K562 (cell line): ENCODE results near the gene DIMT1. TPM values are rescaled to one million over a fixed set of nuclear protein-coding genes. Genes with fewer than 3 reads are reported as not detected.
A peak's percentile ranks its signal among the peaks of the same experiment; 100 is the strongest.

Experiments used
- ATAC-seq: fragments of 200-7000 bp; cut with Tn5 transposase; 3 replicates; pipeline ENCODE4 v1.9.1; 2020; ENCODE audit warnings: moderate library complexity
- BruUV-seq: library from RNA; stranded (reverse); fragments of 400-500 nt; replicated peaks from 2 replicates; lab custom pipeline; 2021; lab: Mats Ljungman, UMichigan
- CTCF ChIA-PET: fragments of 300-600 bp; formaldehyde crosslinking; extraction: SDS; loops from one replicate; lab custom pipeline; 2021; ENCODE audit warnings: low intra/inter-chr PET ratio; lab: Yijun Ruan, JAX
- POLR2A ChIA-PET: fragments of 300-600, 350-650 bp; sonication (Branson Sonifier 250); formaldehyde crosslinking; extraction: SDS; loops from one replicate; lab custom pipeline; 2021; ENCODE audit warnings: antibody characterized with exemption, inconsistent platforms; lab: Yijun Ruan, JAX
- DNase-seq, 4 experiments: peaks; one replicate each; pipeline versions ENCODE4 v3.0.0 to v3.0.0-alpha.2; 2011 to 2018; ENCODE audit warnings: low spot score in 3 of 4, mixed read lengths in 3 of 4; ENCODE audit errors: extremely low read depth in 1 of 4
- FAIRE-seq: peaks from 2 replicates; lab custom pipeline; 2011; peaks lifted over from hg19 to GRCh38; lab: Jason Lieb, UNC
- H2AFZ ChIP-seq: 2 replicates; pipeline ENCODE4 v1.6.0; 2011; ENCODE audit warnings: low read depth, low read length, control low read depth, inconsistent platforms
- H3K27ac ChIP-seq: fragments of 200-600 bp; 3 replicates; pipeline ENCODE4 v1.8.0; 2011; ENCODE audit warnings: low read depth, mild to moderate bottlenecking, control low read depth, inconsistent platforms, low read length, moderate library complexity, mixed read lengths; ENCODE audit errors: extremely low read depth
- H3K27me3 ChIP-seq, 2 experiments: fragments of 300-600 bp in 1 of 2; 2 replicates in 1 of 2; 3 replicates in 1 of 2; pipeline versions ENCODE4 v1.6.0 to v1.8.0; 2011; ENCODE audit warnings: inconsistent platforms in 2 of 2, low read length in 2 of 2, mild to moderate bottlenecking in 1 of 2, mixed read lengths in 1 of 2, moderate library complexity in 1 of 2; ENCODE audit not compliant: control insufficient read depth in 2 of 2, insufficient read depth in 2 of 2
- H3K36me3 ChIP-seq: fragments of 300-600 bp; 3 replicates; pipeline ENCODE4 v1.8.0; 2011; ENCODE audit warnings: mild to moderate bottlenecking, low read length, inconsistent platforms; ENCODE audit not compliant: control insufficient read depth, insufficient read depth
- H3K4me1 ChIP-seq, 2 experiments: fragments of 200-600 bp in 1 of 2; replicated peaks in 1 of 2; 2 replicates in 1 of 2; 3 replicates in 1 of 2; pipeline versions ENCODE4 v1.5.1 to v1.8.0; 2011; ENCODE audit warnings: inconsistent platforms in 2 of 2, low read length in 2 of 2, mild to moderate bottlenecking in 1 of 2, mixed read lengths in 1 of 2, moderate library complexity in 1 of 2; ENCODE audit not compliant: control insufficient read depth in 2 of 2, insufficient read depth in 2 of 2
- H3K4me2 ChIP-seq: 2 replicates; pipeline ENCODE4 v1.6.1; 2011; ENCODE audit warnings: low read length, control low read depth, inconsistent platforms, mixed read lengths; ENCODE audit not compliant: insufficient read depth
- H3K4me3 ChIP-seq: fragments of 200-600 bp; sonication (generic), shearing (Covaris generic); 2 replicates; pipeline ENCODE4 v1.5.1; 2016; ENCODE audit warnings: control low read depth, inconsistent platforms
- H3K79me2 ChIP-seq: fragments of 200-600 bp; 3 replicates; pipeline ENCODE4 v1.8.0; 2011; ENCODE audit warnings: low read length, inconsistent platforms; ENCODE audit not compliant: control insufficient read depth, insufficient read depth
- H3K9ac ChIP-seq, 2 experiments: 2 replicates each; pipeline versions ENCODE4 v1.6.0 to v1.6.1; 2011; ENCODE audit warnings: low read depth in 2 of 2, low read length in 2 of 2, control low read depth in 1 of 2, inconsistent platforms in 1 of 2, mild to moderate bottlenecking in 1 of 2, mixed read lengths in 1 of 2; ENCODE audit not compliant: insufficient read depth in 1 of 2
- H3K9me1 ChIP-seq: one replicate; pipeline ENCODE4 v1.6.0; 2011; ENCODE audit warnings: inconsistent platforms, mild to moderate bottlenecking, low read length, moderate library complexity; ENCODE audit not compliant: control insufficient read depth, insufficient read depth
- H3K9me3 ChIP-seq: replicated peaks from 2 replicates; pipeline ENCODE4 v1.5.1; 2011; ENCODE audit warnings: low read depth, low read length, inconsistent platforms; ENCODE audit not compliant: control insufficient read depth, insufficient read depth
- H4K20me1 ChIP-seq: replicated peaks from 2 replicates; pipeline ENCODE4 v1.6.1; 2011; ENCODE audit warnings: low read length, inconsistent platforms, mixed read lengths; ENCODE audit not compliant: control insufficient read depth, insufficient read depth
- BRF1 ChIP-seq: IDR thresholded peaks from 3 replicates; pipeline ENCODE4 v1.6.1; 2011; ENCODE audit warnings: borderline replicate concordance, mild to moderate bottlenecking; ENCODE audit not compliant: insufficient read length; ENCODE audit errors: extremely low read depth
- EZH2 ChIP-seq: IDR thresholded peaks from 2 replicates; pipeline ENCODE4 v1.6.1; 2012; ENCODE audit warnings: low read depth, mild to moderate bottlenecking, inconsistent platforms, low read length, borderline replicate concordance
- HNRNPL ChIP-seq: fragments of 200-400 bp; formaldehyde crosslinking; IDR thresholded peaks from 2 replicates; pipeline ENCODE4 v1.6.1; 2017; ENCODE audit warnings: low read depth, mild to moderate bottlenecking, low read length
- HNRNPUL1 ChIP-seq: fragments of 200-400 bp; formaldehyde crosslinking; IDR thresholded peaks from 2 replicates; pipeline ENCODE4 v1.6.1; 2017; ENCODE audit warnings: low read length
- MCM2 ChIP-seq: fragments of 450-650 bp; IDR thresholded peaks from 2 replicates; pipeline ENCODE4 v1.6.1; 2017; ENCODE audit warnings: low read depth, mild to moderate bottlenecking
- PHTF2 ChIP-seq: fragments of 250-450 bp; sonication (Bioruptor Pico); IDR thresholded peaks from 2 replicates; pipeline ENCODE4 v1.5.0; 2021; ENCODE audit warnings: mild to moderate bottlenecking
- PURB ChIP-seq: sonication (generic); formaldehyde crosslinking; IDR thresholded peaks from 2 replicates; pipeline ENCODE4 v1.9.0; 2021; ENCODE audit warnings: low read depth, mild to moderate bottlenecking, missing genetic modification reagents
- RB1 ChIP-seq: fragments of 450-650 bp; IDR thresholded peaks from 2 replicates; pipeline ENCODE4 v1.6.1; 2017; ENCODE audit warnings: low read depth, mild to moderate bottlenecking
- SETDB1 ChIP-seq: IDR thresholded peaks from one replicate; pipeline ENCODE4 v1.6.1; 2012; ENCODE audit warnings: low read length, control low read depth, inconsistent platforms
- SIN3A ChIP-seq, 2 experiments: fragments of 150-350 bp in 1 of 2; IDR thresholded peaks; 2 replicates each; pipeline ENCODE4 v1.6.1; 2011 to 2016; ENCODE audit warnings: borderline replicate concordance in 2 of 2, low read depth in 2 of 2, low read length in 2 of 2, mild to moderate bottlenecking in 2 of 2, moderate library complexity in 2 of 2; ENCODE audit not compliant: control insufficient read depth in 1 of 2
- TEAD2 ChIP-seq: fragments of 450-650 bp; IDR thresholded peaks from 2 replicates; pipeline ENCODE4 v1.6.1; 2016; ENCODE audit warnings: missing genetic modification characterization, control low read depth, missing compliant biosample characterization
- XRCC3 ChIP-seq: fragments of 450-650 bp; IDR thresholded peaks from 2 replicates; pipeline ENCODE4 v1.6.1; 2017; ENCODE audit warnings: mild to moderate bottlenecking, moderate library complexity
- ZNF23 ChIP-seq: fragments of 250-450 bp; sonication (Bioruptor Pico); IDR thresholded peaks from 2 replicates; pipeline ENCODE4 v1.4.0; 2020; ENCODE audit warnings: mild to moderate bottlenecking
- ZNF3 ChIP-seq: fragments of 250-450 bp; sonication (Bioruptor Pico); IDR thresholded peaks from 2 replicates; pipeline ENCODE4 v1.5.0; 2021; ENCODE audit warnings: mild to moderate bottlenecking, moderate library complexity
- WGBS: fragments of 100-300 bp; shearing (Covaris generic); methylation state at CpG from one replicate; pipeline ENCODE4 v1.1.6; 2016; ENCODE audit warnings: low coverage, mixed read lengths; ENCODE audit not compliant: insufficient coverage; ENCODE audit errors: missing lambda C conversion rate; 5-methylcytosine and 5-hydroxymethylcytosine counted together
- in situ Hi-C: fragments of 300-500 bp; cut with MboI; formaldehyde crosslinking; loops from 4 replicates; pipeline ENCODE4 v1.15.0; 2018; ENCODE audit warnings: inconsistent platforms, mixed read lengths
- intact Hi-C: fragments of 100-400 bp; cut with micrococcal nuclease; formaldehyde crosslinking; loops from 2 replicates; pipeline ENCODE4 v1.14.2; 2022
- polyA plus RNA-seq, 8 experiments: library from polyadenylated mRNA; depleted of rRNA in 4 of 8; stranded (reverse) in 5 of 8; unstranded in 3 of 8; fragments of >200 nt; fragmentation: Nextera tagmentation in 2 of 8; fragmentation: Illumina TruSeq in 1 of 8; extraction: Ambion mirVana in 2 of 8; extraction: Trizol in 1 of 8; gene quantifications; 2 replicates each; pipeline versions ENCODE4 v1.2.1 to v1.2.3, GENCODE V29; 2011 to 2014; ENCODE audit warnings: inconsistent platforms in 1 of 8, missing spikeins in 1 of 8
- total RNA-seq, 7 experiments: library from RNA; depleted of rRNA in 6 of 7; stranded (reverse); fragments of >200 nt in 6 of 7; fragmentation: Illumina TruSeq in 2 of 7; extraction: Trizol in 2 of 7; gene quantifications; 2 replicates each; pipeline versions ENCODE4 v1.2.1 to v1.2.3, GENCODE V29; 2011 to 2021; ENCODE audit warnings: low replicate concordance in 1 of 7
- TF ChIP-seq, protein P1 (sequence below): fragments of 450-650 bp; IDR thresholded peaks from 2 replicates; pipeline ENCODE4 v1.6.1; 2016; ENCODE audit warnings: low read depth, mild to moderate bottlenecking, moderate library complexity
- TF ChIP-seq, protein P2 (sequence below): IDR thresholded peaks from 2 replicates; pipeline ENCODE4 v1.6.1; 2014; ENCODE audit warnings: antibody characterized with exemption
- TF ChIP-seq, protein P3 (sequence below): fragments of 250-450 bp; sonication (Bioruptor Pico); IDR thresholded peaks from 2 replicates; pipeline ENCODE4 v1.8.0; 2021; ENCODE audit warnings: mild to moderate bottlenecking, moderate library complexity
- TF ChIP-seq, protein P4 (sequence below): sonication (generic); formaldehyde crosslinking; IDR thresholded peaks from 2 replicates; pipeline ENCODE4 v1.8.1; 2022; ENCODE audit warnings: missing genetic modification reagents

Gene DIMT1
- total and polyA plus RNA-seq, 9 of the 15 experiments (the other 6 are each of a cell fraction or from before 2014, with no cell fraction given), result 28.9 to 85.3 (median 54.1) TPM

DNA sequence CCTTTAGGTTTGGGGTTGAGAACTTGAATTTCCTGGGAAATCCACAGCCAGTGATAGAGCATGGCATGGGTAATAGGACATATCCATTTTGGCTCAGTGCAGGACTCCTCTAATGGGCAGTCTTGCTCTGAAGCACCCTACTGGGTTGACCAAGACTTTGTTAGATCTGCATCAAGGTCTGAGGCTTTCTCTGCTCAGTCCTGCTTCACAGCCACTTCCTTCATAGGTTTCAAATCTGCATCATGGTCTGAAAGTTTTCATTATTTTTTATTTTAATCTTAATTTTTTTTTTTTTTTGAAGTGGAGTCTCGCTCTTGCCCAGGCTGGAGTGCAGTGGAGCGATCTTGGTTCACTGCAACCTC lies 61.2 kb downstream of the DIMT1 start:
- no peak for FAIRE-seq
- Histone ChIP-seq H3K27me3 (no peaks in the 10 kb centered on the region), H3K9me3 (no peaks in the 10 kb centered on the region), H3K27ac (no peak overlapping the region), H3K36me3 (peaks cover 16% of the 10 kb centered on the region; the same call in 2 of the 3 replicates), H3K9me1 (no peaks in the 10 kb centered on the region), H3K4me1 (peaks cover 0 to 9% of the 10 kb centered on the region in 2 experiments; a peak in 2 of 5 replicates), H3K4me3 (no peak overlapping the region), H4K20me1 (no peaks in the 10 kb centered on the region), H3K9ac (no peak overlapping the region), H3K79me2 (peaks cover 95% of the 10 kb centered on the region), H2AFZ (no peak overlapping the region), H3K4me2 (no peak overlapping the region)
- intact Hi-C loops (no loop called here), in situ Hi-C loops (loop anchor here (5.0 kb wide), 1 partner anchor 115 kb away; no protein-coding TSS in a partner anchor)
- no TSS peak for BruUV-seq
- POLR2A ChIA-PET, result no interaction called here
- DNase-seq, result no peak
- no peak for TF ChIP-seq PURB (CRISPR knock-in tag)
- TF ChIP-seq, protein P1, sequence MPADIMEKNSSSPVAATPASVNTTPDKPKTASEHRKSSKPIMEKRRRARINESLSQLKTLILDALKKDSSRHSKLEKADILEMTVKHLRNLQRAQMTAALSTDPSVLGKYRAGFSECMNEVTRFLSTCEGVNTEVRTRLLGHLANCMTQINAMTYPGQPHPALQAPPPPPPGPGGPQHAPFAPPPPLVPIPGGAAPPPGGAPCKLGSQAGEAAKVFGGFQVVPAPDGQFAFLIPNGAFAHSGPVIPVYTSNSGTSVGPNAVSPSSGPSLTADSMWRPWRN, result no peak
- TF ChIP-seq SETDB1, result no peak
- TF ChIP-seq ZNF3 (CRISPR knock-in tag), result no peak
- no peak for TF ChIP-seq BRF1
- TF ChIP-seq, protein P2, sequence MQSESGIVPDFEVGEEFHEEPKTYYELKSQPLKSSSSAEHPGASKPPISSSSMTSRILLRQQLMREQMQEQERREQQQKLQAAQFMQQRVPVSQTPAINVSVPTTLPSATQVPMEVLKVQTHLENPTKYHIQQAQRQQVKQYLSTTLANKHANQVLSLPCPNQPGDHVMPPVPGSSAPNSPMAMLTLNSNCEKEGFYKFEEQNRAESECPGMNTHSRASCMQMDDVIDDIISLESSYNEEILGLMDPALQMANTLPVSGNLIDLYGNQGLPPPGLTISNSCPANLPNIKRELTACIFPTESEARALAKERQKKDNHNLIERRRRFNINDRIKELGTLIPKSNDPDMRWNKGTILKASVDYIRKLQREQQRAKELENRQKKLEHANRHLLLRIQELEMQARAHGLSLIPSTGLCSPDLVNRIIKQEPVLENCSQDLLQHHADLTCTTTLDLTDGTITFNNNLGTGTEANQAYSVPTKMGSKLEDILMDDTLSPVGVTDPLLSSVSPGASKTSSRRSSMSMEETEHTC, result no peak
- TF ChIP-seq, protein P3, sequence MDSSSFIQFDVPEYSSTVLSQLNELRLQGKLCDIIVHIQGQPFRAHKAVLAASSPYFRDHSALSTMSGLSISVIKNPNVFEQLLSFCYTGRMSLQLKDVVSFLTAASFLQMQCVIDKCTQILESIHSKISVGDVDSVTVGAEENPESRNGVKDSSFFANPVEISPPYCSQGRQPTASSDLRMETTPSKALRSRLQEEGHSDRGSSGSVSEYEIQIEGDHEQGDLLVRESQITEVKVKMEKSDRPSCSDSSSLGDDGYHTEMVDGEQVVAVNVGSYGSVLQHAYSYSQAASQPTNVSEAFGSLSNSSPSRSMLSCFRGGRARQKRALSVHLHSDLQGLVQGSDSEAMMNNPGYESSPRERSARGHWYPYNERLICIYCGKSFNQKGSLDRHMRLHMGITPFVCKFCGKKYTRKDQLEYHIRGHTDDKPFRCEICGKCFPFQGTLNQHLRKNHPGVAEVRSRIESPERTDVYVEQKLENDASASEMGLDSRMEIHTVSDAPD, result no peak
- TF ChIP-seq HNRNPL, result no peak
- TF ChIP-seq HNRNPUL1, result no peak
- TF ChIP-seq, protein P4, sequence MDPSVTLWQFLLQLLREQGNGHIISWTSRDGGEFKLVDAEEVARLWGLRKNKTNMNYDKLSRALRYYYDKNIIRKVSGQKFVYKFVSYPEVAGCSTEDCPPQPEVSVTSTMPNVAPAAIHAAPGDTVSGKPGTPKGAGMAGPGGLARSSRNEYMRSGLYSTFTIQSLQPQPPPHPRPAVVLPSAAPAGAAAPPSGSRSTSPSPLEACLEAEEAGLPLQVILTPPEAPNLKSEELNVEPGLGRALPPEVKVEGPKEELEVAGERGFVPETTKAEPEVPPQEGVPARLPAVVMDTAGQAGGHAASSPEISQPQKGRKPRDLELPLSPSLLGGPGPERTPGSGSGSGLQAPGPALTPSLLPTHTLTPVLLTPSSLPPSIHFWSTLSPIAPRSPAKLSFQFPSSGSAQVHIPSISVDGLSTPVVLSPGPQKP (CRISPR knock-in tag), result no peak
- TF ChIP-seq PHTF2 (CRISPR knock-in tag), result no peak
- TF ChIP-seq TEAD2 (tag), result no peak
- TF ChIP-seq ZNF23 (CRISPR knock-in tag), result no peak
- TF ChIP-seq SIN3A (IDR thresholded peaks at IDR 0.05; ENCODE audit: borderline replicate concordance in 2 of 2, control insufficient read depth in 1 of 2, low read depth in 2 of 2, low read length in 2 of 2), result no peak
- no peak for TF ChIP-seq XRCC3
- TF ChIP-seq MCM2, result no peak
- no peak for TF ChIP-seq RB1
- no peak for TF ChIP-seq EZH2
- 100% methylated on average over 1 of the region's 2 CpGs for WGBS
- CTCF ChIA-PET, result no interaction called here
- ATAC-seq, result peak; percentile 53
